ENCODE measurements around the gene KLF6.

- TF ChIP-seq CTCF (IDR thresholded peaks at IDR 0.05) (no peak), POLR2AphosphoS5 (IDR thresholded peaks at IDR 0.05; ENCODE audit: low read depth, low read length) (no peak; the same call in 1 of the 2 replicates), MXI1 (IDR thresholded peaks at IDR 0.05; ENCODE audit: low read depth, low read length) (no peak), GABPA (IDR thresholded peaks at IDR 0.05; ENCODE audit: low read depth) (no peak)
Measured at GRCh38 chr10:3786295-3787015, 1.4 kb upstream of the KLF6 start.

Measured in SK-N-SH (cell line).